Measurements from ENCODE around the gene CNOT2. TPM values are rescaled to one million over a fixed set of nuclear protein-coding genes. Genes with fewer than 3 reads are reported as not detected.

Gene CNOT2
- total and polyA plus RNA-seq, 7 donors = 36.7 to 171 (median 98.8) TPM

- Histone ChIP-seq H3K27me3 (peaks cover 19 to 45% (median 23%) of the 10 kb centered on the region in 3 donors), H3K4me3 (peak overlapping the region; percentile 48 to 72 (median 63)), H3K36me3 (no peaks in the 10 kb centered on the region), H3K9me3 (no peaks in the 10 kb centered on the region), H3K4me1 (peaks cover 0 to 23% (median 19%) of the 10 kb centered on the region in 4 donors), H3K27ac (peak overlapping the region in 3 of 4 donors; percentile 34 to 47 (median 38))
- intact Hi-C loops (cut with DNase I) = no loop called here
- DNase-seq = peak; percentile 64
- 0 to 1% methylated on average over 69 of the region's 69 CpGs for WGBS, 2 donors
- TF ChIP-seq EP300 (IDR thresholded peaks at IDR 0.05) (no peak), POLR2AphosphoS5 (IDR thresholded peaks at IDR 0.05) (peak in 1 of 4 donors; percentile 4), CTCF (IDR thresholded peaks at IDR 0.05) (no peak), POLR2A (IDR thresholded peaks at IDR 0.05) (no peak)
Measured at GRCh38 chr12:70366581-70367257, 123.5 kb downstream of the CNOT2 start.

- Histone ChIP-seq H3K9me3 (no peaks in the 10 kb centered on the region), H3K4me3 (peak overlapping the region; percentile 48 to 72 (median 63)), H3K27me3 (peaks cover 19 to 45% (median 23%) of the 10 kb centered on the region in 3 donors), H3K27ac (peak overlapping the region in 2 of 4 donors; percentile 34 to 47), H3K36me3 (no peaks in the 10 kb centered on the region), H3K4me1 (peaks cover 0 to 23% (median 19%) of the 10 kb centered on the region in 4 donors)
- intact Hi-C loops (cut with DNase I) = no loop called here
- TF ChIP-seq POLR2A (IDR thresholded peaks at IDR 0.05) (no peak), EP300 (IDR thresholded peaks at IDR 0.05) (no peak), POLR2AphosphoS5 (IDR thresholded peaks at IDR 0.05) (no peak), CTCF (IDR thresholded peaks at IDR 0.05) (no peak)
- no peak for DNase-seq
- WGBS, 2 donors = 11 to 12% methylated on average over 21 of the region's 21 CpGs
Measured at GRCh38 chr12:70367258-70368141, 124.3 kb downstream of the CNOT2 start.

- peaks cover 0 to 3% (median 0%) of the 10 kb centered on the region in 3 donors for H3K27me3 ChIP-seq
- 88 to 92% methylated on average over 3 of the region's 3 CpGs for WGBS, 2 donors
- H3K9me3 ChIP-seq = no peaks in the 10 kb centered on the region
- H3K27ac ChIP-seq = no peak overlapping the region
- TF ChIP-seq POLR2AphosphoS5 (IDR thresholded peaks at IDR 0.05) (no peak), CTCF (IDR thresholded peaks at IDR 0.05) (no peak), EP300 (IDR thresholded peaks at IDR 0.05) (no peak), POLR2A (IDR thresholded peaks at IDR 0.05) (no peak)
- intact Hi-C loops (cut with DNase I) = no loop called here
- no peak overlapping the region for H3K4me3 ChIP-seq
- no peaks in the 10 kb centered on the region for H3K4me1 ChIP-seq
- H3K36me3 ChIP-seq = no peaks in the 10 kb centered on the region
- DNase-seq = no peak
Measured at GRCh38 chr12:70372881-70373280, 129.6 kb downstream of the CNOT2 start.

GRCh38 chr12:70379846-70380245, 136.6 kb downstream of the CNOT2 start:
- H3K9me3 ChIP-seq = peaks cover 0 to 4% (median 0%) of the 10 kb centered on the region in 4 donors
- 82 to 94% methylated on average over 1 of the region's 1 CpG for WGBS, 2 donors
- intact Hi-C loops (cut with DNase I) = no loop called here
- no peaks in the 10 kb centered on the region for H3K27me3 ChIP-seq
- H3K27ac ChIP-seq = no peak overlapping the region
- no peak for DNase-seq
- H3K36me3 ChIP-seq = no peaks in the 10 kb centered on the region
- H3K4me3 ChIP-seq = no peak overlapping the region
- TF ChIP-seq EP300 (IDR thresholded peaks at IDR 0.05) = no peak
- TF ChIP-seq POLR2AphosphoS5 (IDR thresholded peaks at IDR 0.05) = no peak
- TF ChIP-seq POLR2A (IDR thresholded peaks at IDR 0.05) = no peak
- TF ChIP-seq CTCF (IDR thresholded peaks at IDR 0.05) = no peak
- no peaks in the 10 kb centered on the region for H3K4me1 ChIP-seq

All from sigmoid colon (tissue), 7 donors.